Ishikawa (cell line): Measurements from ENCODE around the gene TRAPPC4.

Source experiments
- EP300 ChIP-seq: IDR thresholded peaks from 2 replicates; pipeline ENCODE4 v1.6.1; 2012; ENCODE audit warnings: borderline replicate concordance
- REST ChIP-seq: IDR thresholded peaks from 2 replicates; pipeline ENCODE4 v1.6.1; 2012; ENCODE audit warnings: low read depth, mild to moderate bottlenecking
- TCF12 ChIP-seq: IDR thresholded peaks from 2 replicates; pipeline ENCODE4 v1.6.1; 2012; ENCODE audit warnings: low read depth

GRCh38 chr11:119054418-119054817 lies 35.9 kb downstream of the TRAPPC4 start:
- no peak for TF ChIP-seq TCF12
- no peak for TF ChIP-seq REST
- TF ChIP-seq EP300, result no peak
